Central memory CD4-positive, alpha-beta T cell (primary cell): ENCODE measurements around the gene CACNA2D4.
"Not testable (repeated sequence)": the region's sequence is repeated elsewhere in the genome, so short reads cannot be mapped to it uniquely, and the experiment has no call there.

ENCODE experiments used
- DNase-seq: peaks from one replicate; pipeline ENCODE4 v3.0.0; 2022
- total RNA-seq, 3 experiments: gene quantifications; one replicate each; lab custom pipeline; 2026; lab: John Stamatoyannopoulos, UW

The CACNA2D4 gene, protein sequence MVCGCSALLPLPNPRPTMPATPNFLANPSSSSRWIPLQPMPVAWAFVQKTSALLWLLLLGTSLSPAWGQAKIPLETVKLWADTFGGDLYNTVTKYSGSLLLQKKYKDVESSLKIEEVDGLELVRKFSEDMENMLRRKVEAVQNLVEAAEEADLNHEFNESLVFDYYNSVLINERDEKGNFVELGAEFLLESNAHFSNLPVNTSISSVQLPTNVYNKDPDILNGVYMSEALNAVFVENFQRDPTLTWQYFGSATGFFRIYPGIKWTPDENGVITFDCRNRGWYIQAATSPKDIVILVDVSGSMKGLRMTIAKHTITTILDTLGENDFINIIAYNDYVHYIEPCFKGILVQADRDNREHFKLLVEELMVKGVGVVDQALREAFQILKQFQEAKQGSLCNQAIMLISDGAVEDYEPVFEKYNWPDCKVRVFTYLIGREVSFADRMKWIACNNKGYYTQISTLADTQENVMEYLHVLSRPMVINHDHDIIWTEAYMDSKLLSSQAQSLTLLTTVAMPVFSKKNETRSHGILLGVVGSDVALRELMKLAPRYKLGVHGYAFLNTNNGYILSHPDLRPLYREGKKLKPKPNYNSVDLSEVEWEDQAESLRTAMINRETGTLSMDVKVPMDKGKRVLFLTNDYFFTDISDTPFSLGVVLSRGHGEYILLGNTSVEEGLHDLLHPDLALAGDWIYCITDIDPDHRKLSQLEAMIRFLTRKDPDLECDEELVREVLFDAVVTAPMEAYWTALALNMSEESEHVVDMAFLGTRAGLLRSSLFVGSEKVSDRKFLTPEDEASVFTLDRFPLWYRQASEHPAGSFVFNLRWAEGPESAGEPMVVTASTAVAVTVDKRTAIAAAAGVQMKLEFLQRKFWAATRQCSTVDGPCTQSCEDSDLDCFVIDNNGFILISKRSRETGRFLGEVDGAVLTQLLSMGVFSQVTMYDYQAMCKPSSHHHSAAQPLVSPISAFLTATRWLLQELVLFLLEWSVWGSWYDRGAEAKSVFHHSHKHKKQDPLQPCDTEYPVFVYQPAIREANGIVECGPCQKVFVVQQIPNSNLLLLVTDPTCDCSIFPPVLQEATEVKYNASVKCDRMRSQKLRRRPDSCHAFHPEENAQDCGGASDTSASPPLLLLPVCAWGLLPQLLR
- 2.0 to 12.3 (median 6.6) reads per million in 3 experiments for total RNA-seq

DNA sequence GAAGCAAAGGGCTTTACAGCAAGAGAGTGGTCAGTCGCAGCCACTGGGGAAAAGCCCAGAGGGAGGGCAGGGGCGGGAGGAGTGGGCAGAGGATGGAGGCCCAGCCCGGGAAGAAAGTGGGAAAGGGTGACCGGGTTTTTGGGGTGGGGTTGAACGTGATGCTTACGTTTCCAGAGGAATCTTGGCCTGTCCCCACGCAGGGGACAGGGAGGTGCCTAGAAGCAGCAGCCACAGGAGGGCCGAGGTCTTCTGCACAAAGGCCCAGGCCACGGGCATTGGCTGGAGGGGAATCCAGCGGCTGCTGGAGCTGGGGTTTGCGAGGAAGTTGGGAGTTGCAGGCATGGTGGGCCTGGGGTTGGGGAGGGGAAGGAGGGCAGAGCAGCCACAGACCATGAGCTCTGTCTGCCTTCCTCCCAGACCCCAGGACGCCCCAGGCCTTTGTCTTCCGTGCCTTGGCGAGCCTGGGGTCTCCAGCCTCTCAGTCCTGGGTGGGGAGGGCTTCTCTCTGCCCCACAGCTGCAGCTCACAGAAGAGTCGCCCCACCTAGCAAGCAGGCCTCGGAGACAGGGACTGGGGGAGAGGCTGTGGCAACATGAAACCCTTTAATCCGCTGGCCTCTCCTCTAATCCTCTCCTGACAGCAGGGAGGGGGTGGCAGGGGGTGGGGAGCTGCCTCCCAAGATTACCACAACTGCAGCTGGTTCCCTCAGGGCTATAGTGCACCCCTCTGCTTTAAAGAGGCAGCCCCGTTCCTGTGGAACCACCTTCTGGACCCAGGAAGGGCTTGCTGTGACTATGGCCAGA, at the start of gene CACNA2D4:
TSS of gene CACNA2D4 (minus strand) at position 572 of the 803 bp plus-strand sequence. CDS start at position 393, 179 bp downstream.
- no peak for DNase-seq

DNA sequence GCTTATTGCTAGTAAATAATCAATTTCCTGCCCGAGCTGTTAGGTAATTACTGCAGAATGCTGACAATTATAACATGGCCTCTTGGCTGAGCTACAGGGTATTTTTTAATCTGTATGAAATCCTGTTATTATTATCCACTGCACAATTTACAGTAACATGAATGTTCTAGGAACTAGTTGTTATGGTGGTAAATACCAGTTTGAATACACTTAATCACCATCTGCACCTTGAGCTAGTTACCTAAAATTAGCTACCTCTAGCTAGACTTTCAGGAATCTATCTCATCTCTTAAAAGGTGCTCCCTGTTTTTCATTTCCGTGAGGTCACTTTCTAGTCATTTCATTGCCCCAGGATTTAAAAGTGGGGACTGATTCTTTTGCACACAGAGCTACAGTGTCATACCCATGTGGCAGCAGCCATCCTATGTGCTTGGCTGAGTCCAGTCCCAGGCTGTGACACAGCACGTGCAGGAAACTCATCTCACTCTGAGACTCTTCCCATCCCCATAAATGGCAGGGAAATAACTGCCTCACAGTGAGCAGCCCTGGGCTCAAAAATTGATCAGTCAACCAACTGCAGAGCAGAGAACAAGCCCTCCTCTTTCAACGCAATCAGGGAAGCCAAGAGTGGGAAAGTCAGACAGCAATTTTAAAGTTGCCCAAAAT, 48.2 kb upstream of the CACNA2D4 start:
- DNase-seq: no peak

DNA sequence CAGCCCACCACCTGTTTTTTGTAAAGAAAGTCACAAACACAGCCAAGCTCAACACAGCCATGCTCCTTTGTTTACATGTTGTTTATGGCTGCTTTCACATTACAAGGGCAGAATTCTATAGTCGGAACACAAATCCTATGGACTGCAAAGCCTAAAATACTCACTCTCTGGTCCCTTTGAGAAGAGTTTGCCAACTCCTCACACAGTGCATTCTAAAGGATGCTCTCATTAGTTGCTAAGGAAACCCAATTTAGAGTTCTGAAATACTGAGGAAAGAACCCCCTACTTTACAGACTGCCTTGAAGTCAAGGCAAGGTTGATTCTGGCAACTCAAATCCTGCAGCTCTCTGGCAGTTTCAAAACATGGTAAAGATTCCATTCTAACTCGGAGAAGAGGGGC, 47.5 kb upstream of the CACNA2D4 start:
- DNase-seq: no peak

DNA sequence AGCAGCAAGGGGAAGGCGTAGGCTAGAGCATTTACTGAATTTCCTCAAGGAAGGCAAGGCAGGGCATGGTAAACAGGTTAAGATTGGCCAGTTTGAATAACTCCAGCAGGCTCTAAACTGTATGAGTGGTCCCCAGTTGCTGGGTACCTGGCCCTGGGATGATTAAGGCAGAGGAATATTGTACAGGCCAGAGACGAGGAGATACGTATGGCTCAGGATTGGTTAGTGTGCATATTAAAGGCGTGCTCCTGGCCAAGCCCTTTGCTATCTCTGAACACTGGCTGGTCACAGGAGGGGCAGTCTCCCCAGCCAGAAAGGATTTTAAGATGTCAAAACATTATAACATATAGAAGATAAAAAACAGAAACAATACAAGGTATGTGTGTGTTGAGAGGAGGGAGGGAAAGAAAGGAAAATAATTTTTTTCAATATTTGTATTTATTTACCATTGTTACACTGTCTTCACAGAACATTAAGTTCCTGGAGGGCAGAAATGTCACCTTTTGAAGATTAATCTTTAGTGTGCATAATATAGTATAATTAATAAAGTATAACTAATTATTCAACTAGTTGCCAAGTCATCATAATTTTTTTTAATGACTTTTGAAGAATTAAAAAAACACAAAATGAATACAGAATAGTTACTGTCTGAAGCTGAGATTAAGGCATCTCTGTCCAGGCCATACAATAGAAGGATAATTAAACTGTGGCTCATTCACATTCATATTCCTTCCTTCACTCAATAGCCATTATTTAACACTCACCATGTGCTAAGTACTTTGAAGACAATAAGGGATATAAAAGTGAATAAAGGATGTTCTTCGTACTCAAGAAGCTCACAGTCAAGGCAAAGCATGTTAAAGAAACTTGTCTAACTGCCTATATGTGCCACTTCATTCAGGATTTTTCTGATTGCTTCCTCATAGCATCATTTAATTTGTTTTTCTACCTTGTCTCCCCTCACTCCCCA, 43.9 kb upstream of the CACNA2D4 start:
- DNase-seq: no peak

DNA sequence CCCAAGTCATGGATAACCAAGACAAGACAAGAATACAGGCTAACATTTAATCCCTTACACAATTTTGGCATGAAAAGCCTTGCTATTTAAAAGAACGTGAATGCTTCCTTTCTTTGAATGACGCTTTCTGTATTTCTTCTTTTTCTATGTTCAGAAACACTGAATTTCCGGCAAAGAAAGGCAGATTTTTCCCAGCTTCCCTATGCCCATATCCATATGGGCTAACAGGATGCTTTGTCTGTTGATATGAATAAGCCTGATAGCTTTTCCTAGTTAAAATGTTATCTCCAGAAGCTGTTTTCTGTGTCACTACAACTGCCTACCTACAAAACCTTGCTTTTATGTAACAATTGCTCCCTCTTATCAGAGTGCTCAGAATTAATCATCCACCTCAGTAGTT, 38.3 kb upstream of the CACNA2D4 start:
- DNase-seq: no peak

DNA sequence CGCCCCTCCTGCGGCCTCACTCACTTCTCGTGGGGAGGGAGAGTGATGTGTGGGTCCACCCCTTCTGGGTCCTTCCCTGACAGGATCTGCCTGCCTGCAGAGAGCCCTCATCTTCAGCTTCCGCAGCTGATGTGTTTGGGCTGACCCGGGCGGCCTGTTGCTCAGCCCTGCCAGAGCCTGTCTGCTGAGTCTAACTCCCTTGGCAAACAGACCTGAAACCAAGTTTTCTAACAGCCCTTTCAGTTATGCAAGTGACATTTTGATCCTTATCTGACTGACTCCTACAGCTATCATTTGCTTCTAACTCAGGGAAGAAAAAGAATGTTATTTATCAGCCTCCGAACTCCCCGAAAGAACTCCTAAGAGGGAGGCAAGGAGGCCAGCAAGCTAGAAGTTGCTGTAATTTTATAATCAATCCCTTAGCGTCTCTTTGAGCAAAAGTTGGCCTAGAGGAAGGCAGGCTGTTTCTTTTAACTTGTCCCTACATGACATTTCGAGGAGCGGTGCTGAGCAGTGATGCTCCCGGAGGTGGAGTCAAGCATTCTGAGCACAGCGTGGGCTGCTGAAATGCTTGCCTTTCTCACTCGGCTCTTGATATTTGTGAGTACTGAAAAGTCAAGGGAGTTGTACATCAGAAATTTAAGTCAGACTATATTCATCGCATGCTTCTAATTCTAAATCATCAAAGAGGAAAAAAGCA, 31.5 kb upstream of the CACNA2D4 start:
- DNase-seq: no peak

DNA sequence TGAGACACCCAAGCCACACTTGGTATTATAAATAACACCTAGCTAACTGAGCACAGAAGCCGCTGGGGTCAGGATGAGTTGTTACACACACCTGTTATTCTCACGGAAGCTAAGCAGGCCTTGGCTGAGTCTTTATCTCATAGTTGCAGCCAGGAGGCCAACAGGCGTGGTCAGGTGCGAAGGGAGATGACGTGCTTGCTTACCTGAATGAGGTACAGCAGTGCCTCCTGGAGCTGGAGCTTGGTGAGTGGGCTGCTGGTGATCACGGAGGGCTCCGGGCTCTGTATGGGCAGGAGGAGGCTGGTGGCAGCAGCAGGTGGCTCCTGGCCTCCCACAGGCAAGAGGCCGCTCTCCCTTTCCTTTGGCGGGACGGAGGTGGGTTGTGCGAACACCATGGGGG, 30.4 kb upstream of the CACNA2D4 start:
- no peak for DNase-seq

DNA sequence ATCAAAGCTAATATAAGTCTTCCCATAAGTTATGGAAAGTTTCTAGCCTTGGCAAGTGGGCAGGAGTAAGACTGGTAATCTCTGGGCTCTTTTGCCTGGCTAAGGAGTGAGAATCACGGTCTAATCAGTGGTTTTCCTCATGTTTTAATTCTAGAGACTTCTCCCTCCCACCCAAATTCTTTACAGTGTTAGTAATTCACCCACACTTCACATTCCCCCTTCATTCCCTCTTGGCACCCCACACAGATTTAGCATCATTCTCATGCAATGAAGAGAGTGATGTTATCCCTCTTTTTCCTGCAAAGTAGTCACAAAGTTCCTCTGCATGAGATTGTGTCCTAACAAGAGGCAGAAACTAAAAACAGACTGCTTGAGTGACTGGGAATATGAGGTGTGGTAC, 28.6 kb upstream of the CACNA2D4 start:
- no peak for DNase-seq

DNA sequence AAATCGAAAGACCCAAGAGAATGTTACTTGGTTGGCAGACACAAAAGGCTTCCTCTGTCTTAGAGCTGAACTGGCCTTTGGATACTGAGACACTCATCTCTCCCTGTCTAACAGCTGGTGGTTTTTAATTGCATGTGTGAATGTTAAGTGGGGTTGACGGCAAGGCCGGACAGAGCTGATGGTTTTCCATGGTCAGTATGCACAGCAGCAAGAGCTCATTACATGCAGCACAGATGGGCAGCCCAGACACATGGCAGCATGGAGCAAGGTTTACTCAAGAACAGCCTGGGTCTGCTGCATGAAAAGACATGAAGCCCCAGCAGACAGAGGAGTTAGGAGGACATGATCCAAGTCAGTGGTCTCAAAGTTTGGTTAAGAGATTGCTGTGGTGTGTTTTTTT, 27.8 kb upstream of the CACNA2D4 start:
- no peak for DNase-seq

DNA sequence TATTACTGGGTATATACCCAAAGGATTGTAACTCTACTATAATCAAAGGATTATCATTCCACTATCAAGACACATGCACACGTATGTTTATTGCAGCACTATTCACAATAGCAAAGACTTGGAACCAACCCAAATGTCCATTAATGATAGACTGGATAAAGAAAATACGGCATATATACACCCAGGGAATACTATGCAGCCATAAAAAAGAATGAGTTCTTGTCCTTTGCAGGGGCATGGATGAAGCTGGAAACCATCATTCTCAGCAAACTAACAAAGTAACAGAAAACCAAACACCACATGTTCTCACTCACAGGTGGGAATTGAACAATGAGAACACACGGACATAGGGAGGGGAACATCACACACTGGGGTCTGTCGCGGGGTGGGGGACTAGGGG, 27.1 kb upstream of the CACNA2D4 start:
- not testable (repeated sequence) for DNase-seq

DNA sequence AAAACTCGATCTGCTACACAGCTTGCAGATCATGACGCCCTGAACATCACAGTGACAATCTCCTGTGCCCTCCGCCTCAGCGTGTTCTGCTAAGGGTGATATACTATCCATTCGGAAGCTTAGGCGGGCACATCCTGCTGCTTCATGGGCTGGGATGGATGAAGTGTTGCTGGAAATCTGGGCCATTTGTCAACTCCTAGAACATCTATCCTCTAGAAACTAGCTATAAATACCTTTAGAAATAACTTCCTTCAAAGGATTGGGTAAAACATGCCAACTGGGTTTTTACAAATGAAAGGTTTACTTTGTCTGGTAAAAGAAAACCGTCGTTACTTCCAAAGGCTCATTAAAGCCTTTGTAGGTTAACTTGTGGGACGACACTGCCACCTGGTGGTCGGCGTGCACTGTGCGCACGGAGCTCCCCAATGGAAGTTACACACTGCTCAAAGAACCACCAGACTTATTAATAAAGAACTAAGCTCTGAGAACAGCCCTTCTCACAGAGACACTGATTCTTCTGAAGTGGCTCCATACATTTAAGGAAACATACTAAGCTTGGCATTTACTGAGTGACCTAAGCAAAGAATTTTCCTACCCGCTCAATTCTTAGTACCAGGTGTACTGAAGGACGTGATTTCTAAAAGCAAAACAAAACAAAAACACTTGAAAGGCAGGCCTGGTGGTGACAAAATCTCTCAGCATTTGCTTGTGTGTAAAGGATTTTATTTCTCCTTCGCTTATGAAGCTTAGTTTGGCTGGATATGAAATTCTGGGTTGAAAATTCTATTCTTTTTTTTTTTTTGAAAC, 21.6 kb upstream of the CACNA2D4 start:
- peak; percentile 78 for DNase-seq

DNA sequence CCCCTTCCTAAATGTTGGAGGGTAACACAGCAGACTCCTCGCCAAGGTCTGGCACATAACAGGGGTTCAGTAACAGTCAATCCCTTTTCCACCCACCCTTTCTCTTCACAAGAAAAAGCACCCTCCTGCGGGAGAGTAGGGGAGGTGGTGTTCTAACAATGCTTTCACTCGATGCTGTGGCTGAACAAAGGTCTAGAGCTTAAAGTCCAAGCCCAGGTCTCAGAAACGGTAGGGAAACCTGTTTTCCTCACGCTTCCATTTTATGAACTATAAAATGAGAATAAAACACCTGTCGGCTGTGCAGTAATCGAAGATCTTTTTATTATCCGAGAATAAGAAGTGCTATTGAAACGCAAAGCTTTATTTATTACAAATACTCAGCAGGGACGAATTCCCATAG, 20.9 kb upstream of the CACNA2D4 start:
- DNase-seq: no peak

DNA sequence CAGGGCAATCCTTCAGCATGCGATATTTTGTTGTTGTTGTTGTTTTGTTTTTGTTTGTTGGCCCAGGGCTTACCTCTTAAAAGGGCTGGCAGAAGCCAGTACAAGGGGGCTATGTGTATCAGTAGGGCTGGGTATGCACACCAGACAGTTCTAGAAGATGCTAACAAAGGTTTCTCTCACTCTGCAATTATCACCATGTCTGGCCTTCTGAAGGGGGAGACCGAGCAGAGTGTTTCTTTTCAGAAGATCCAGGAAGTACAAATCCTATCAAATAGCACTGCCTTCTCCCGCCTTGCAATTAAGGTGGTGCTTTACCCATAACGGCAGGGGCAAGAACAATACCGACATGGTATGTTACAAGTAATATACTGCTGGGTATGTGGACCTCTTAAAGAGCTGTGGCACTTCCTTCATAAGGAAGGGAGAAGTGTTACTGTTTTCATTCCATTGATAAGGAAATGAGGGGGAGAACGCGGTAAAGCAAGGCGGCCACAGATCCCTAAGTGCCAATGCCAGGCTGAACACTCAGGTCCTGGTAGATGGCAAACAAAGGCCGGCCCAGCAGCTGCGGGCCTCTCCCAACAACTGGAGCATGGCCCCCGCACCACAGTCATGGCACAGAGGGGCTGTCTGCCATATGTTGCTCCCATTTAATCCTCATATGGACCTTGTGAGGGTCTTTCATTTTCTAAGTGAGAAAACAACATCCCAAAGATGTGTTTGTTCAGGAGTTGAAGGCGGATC, 19.2 kb upstream of the CACNA2D4 start:
- no peak for DNase-seq

DNA sequence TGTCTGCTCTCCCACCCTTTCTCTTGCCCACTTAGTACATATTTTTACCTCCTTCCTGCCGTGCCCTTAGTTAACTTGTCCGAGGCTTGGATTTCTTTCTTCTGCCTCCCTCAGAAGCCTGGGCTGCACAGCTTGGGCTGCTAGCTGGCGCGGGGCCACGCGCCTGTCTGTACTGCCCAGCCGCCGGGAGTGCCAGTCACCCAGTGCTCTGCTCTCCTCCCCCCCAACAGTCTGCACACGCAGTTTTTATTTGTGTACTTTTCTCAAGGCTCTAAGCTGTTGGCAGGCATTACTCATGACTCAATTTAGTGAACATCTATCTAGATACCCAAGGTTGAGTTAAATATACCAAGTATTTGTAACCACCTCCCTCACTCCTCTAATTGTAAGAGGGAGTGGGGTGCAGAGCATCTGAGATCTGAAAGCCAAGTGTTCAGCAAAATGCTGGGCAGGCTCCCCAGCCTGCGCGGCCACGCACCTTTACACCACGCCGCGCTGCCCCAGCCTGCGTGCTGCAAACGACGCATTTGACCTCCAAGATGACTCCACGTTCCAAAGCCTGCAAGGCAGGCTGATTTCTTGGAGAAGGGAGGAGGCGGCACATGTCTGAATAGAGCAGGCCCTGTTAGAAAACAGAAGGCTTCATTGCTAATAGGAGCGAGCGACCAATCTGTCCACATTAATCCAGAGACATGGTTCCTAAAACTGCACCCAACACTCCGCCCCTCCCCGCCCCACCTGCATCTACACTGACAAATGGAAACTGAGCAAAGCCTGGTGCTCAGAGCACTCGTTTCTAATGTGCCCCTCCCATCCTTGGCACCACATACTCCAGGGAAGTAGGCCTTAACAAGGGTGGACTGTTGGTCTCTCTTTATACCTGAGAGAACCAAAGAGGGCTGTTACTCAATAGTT, 18.2 kb upstream of the CACNA2D4 start:
- no peak for DNase-seq

DNA sequence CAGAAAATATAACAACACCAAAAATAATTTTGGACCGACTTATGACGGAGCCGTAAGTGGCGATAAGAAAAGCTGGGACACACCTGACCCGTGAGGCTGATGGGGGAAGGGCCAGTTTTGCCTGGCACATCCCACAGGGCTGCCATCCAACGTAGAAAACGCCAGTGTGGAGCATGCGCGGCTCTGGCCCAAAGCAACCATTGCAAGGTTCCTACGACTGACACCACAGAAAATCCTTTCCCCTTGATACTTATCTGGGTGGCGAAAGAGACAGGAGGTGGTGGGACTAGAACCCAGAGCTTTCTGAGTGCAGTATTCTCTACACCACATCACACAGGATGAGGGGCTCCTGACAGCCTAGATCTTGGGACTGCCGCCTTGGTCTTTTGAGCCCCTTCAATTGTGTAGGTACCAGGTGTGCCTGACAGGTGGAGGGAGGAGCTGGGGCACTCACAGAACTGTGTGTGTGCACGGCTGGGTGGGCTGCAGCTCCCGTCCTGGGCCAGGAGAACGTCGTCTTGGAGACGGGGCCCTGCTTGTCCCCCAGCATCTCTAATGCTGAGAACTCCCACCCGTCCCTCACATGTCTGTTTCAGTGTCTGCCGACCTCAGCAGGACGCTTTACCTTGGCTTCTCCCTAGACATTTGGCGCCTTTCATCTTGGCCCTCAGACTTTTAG, 17.4 kb upstream of the CACNA2D4 start:
- no peak for DNase-seq

DNA sequence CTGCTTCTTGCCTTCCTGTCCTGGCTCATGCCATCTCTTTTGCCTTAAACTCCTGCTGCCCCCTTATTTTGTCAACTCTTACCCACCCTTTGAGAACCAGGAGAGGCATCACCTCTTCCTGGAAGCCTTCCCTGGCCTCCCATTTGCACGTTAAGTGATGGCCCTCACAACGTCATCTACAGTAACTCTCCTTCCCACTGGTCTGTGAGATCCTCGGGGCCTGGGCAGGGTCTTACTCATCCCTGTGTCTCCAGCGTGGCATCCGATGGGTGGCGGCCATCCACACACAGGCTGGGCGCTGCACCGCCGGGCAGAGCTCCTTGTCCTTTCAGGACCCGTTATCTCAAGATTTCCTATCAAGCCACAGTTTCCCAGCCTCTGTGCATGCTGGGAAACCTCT, 16.8 kb upstream of the CACNA2D4 start:
- DNase-seq: no peak

DNA sequence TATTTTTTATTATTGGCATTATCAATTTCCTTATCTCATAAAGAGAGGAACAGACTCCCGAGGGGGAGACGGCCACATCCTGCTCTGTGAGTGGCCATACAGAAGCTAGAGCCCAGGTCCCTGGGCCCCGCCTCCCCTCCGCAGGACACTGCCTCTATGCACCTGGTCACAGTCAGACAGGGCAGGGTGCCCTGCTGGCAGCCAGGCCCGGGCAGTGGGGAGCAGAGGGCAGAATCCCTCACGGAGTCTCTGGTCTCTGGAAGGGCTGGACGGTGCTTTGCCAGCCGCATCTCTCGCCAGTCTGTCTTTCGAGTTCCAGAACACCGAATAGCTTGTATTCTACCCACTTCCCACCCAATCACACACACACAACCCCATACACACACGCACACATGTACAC, 16.4 kb upstream of the CACNA2D4 start:
- DNase-seq: no peak
